ENCODE measurements around the gene PCNX1.

- TF ChIP-seq, protein P1, sequence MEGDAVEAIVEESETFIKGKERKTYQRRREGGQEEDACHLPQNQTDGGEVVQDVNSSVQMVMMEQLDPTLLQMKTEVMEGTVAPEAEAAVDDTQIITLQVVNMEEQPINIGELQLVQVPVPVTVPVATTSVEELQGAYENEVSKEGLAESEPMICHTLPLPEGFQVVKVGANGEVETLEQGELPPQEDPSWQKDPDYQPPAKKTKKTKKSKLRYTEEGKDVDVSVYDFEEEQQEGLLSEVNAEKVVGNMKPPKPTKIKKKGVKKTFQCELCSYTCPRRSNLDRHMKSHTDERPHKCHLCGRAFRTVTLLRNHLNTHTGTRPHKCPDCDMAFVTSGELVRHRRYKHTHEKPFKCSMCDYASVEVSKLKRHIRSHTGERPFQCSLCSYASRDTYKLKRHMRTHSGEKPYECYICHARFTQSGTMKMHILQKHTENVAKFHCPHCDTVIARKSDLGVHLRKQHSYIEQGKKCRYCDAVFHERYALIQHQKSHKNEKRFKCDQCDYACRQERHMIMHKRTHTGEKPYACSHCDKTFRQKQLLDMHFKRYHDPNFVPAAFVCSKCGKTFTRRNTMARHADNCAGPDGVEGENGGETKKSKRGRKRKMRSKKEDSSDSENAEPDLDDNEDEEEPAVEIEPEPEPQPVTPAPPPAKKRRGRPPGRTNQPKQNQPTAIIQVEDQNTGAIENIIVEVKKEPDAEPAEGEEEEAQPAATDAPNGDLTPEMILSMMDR (IDR thresholded peaks at IDR 0.05): no peak
- TF ChIP-seq EP300 (IDR thresholded peaks at IDR 0.05) (no peak), POLR2A (IDR thresholded peaks at IDR 0.05) (no peak)
These were observed 182.7 kb downstream of the PCNX1 start for GRCh38 chr14:71089971-71090370.

Measured in tibial nerve (tissue), 4 donors.